NCI-H2107 treated with DMSO at 0.1 percent for 48 hours (cell line): ENCODE measurements around the gene LMX1A.

ENCODE experiments used
- DNase-seq: peaks from one replicate; lab custom pipeline; 2025; ENCODE audit not compliant: unreplicated experiment; lab: John Stamatoyannopoulos, UW

Gene LMX1A

GRCh38 chr1:165355977-165356811 is at the start of gene LMX1A:
TSS of gene LMX1A (minus strand) at chr1:165356715. CDS start at chr1:165355559, 1,156 bp downstream.
- DNase-seq: no peak

GRCh38 chr1:165403835-165404482 is 47.4 kb upstream of the LMX1A start:
- peak; percentile 16 for DNase-seq

- DNase-seq: no peak
These were observed 46.1 kb upstream of the LMX1A start for GRCh38 chr1:165402517-165403111.

GRCh38 chr1:165397944-165398343 is 41.4 kb upstream of the LMX1A start:
- DNase-seq: no peak

- no peak for DNase-seq
These were observed 39.4 kb upstream of the LMX1A start for GRCh38 chr1:165395901-165396300.

DNA sequence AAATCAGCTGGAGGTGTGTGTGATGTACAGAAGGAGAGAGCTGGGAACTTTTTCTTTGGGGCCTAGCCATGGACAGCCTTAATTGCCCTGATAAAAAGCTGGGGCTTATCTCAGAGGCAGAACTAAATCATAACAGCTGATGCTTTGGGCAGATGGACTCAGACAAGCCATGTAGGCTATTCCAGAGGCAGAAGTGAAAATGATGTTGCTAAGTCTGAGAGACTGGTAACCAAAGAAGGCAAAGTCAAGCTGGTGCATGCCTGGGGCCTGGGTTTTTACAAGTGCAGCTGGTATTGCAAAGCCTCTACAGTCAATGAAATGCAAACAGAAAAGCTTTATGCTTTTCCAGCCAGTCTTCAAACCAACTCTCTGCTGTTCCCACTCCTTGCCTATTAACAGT is 39.0 kb upstream of the LMX1A start:
- peak; percentile 25 for DNase-seq

GRCh38 chr1:165392634-165393571 is 36.4 kb upstream of the LMX1A start:
- peak; percentile 88 for DNase-seq

DNA sequence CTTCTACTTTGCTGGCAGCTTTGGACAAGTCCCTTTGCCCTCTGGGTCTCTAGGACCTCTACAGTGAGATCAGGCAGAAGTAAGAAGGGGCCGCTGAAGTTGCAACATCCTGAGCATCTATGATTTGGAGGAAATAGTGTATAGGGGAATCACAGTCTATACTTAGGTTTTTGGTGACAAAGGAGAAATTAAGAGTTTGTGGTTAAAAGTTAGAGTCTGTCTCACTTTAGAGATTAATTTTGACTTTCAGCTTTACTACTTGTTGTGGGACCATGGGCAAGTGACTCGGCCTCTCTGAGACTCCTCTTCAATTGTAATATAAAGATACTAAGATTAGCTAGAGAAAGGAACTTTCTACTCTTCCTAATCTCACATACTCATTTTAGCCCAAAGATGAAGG is 33.1 kb upstream of the LMX1A start:
- DNase-seq: no peak

DNA sequence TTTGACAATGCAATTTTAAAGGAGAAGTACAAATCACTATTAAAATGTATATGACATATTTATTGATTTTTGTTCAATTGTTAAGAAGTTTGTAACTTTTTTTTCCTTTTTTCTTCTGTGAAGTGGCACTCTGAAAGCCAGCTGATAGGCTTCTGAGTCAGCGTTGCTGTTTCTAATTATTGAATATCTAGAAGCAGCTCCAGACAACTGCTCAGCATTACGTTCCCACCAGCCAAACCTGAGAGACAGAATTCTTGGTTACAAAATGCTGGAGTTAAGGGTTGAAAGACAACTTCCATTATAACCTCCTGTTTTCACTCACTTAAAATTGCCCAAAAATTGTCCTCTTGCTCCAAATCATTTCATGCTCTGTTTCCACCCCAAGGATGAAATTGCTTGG is 31.4 kb upstream of the LMX1A start:
- DNase-seq: no peak

DNA sequence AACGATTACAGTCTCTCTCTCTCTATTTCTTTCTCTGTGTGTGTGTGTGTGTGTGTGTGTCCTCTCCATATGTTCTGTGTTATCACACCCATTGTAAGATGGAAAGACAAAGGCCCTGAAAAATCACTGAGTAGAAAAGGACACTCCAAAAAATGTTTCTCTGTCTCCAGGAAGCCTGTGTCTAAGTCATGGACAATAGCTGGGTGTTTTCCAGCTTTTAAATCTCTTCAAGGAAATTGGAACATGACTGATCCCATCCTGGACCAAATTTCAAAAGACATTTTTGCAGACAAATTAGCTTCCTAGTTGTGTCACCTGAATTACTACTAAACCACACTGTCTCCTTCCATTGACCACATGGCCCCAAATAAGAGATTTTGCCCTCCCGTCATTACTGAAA is 31.0 kb upstream of the LMX1A start:
- no peak for DNase-seq

GRCh38 chr1:165383599-165384405 is 27.3 kb upstream of the LMX1A start:
- DNase-seq: no peak

DNA sequence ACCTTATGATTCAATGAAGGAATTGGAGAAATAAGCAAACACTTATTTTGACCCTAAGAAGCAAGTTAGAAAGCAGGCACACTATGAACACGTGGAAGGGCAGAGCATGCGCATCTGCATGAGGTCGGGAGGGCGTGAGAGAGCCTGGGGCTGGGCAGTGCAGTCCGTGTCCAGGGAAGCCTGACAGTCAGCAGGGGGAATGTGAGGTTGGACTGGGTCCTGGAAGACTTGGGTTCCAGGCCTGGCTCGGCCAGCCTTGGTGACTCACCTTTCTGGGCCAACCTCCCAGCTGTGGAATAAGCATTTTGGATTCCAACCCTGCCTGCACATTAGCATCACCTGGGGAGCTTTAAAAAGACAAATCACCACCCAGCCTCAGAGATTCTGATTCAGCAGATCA is 26.6 kb upstream of the LMX1A start:
- no peak for DNase-seq

DNA sequence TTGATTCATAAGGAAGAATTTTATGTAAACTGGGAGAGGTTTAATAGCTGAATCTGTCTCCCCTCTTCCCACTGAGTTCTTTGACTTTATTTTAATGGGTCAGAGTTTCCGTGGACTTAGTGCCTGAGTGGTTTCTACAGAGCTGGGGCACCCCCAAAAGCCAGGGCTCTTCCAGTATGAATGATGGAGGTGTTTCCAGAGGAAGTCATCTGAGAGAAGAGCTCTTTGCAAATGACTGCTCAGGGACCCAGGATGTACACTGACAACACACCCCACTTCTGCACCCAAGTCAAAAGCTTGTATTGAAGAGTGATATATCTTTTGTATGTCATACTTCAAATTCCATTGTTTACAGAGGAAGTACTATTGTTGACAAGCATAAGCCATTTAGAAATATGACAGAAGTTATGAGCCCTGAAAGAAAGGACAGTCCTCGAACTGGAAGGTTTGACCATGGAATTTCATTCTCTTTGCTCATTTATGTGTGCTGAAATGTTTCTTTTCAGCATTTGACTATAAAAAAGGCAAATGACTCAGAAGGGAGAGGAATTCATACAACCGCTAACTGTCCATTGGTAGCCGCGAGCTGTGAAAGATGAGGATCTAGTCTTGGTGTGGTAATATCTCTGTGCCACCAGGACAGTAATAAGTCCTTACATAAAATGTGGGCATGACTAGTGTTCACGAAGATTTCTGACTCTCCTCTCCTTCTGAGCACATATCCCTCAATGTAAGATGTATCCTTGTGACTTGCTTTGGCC is 25.4 kb upstream of the LMX1A start:
- no peak for DNase-seq

- DNase-seq: no peak
These were observed 20.3 kb upstream of the LMX1A start for GRCh38 chr1:165376811-165377311.

DNA sequence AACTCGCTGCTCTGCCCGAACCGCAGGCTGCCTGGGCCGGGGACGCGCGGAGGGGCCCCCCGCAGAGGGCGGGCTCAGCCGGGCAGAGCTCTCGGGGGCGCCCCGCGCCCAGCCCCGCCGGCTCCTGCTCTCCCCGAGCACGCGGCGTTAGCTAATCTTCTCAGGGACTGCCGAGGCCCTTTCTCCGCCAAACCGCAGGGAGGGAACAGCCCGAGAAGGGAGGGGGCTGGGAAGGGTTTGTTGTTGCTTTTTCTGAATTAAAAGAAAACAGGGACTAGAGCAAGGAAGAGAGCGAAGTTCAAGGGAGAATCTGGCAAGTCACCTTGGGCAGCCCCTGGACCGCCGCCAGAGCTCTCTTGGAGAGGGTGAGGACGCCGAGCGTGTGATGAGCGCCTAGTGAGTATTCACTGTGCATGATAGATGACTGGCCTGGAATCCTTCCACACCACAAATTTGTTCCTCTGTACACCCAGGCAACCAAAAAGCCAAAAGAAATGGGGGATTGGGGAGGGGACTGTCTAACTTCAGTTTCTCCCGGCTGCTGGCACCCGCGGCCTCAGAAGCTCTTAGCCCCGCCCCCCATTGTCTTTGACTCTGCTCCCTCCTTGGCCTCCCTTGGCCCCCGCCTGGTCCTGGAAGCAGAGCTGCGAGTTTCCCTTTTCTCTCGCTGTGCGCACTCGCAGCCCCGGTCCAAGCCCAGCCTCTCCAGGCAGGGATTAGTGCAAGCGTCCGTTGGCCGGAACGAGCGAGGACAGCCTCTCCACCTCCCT is 19.7 kb upstream of the LMX1A start:
- DNase-seq: peak; percentile 28

DNA sequence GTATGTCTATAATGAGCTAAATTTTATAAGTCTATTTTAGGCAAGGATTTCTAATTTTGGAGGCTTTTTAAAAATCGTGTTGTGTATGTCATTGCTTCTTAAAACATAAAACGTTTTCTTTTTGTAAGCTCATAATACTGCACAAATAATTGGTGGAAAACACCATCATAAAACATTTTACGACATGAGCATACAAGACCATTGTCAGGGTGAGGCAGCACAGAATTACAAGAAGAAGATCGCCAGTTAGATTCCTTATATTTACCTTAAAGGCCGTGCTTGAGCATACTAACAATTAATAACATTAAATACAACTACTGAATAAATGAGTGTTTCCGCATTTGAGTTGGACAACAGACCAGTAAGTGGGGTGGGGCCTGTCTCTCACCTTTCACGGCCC is 19.1 kb upstream of the LMX1A start:
- DNase-seq: no peak

- no peak for DNase-seq
These were observed 15.2 kb upstream of the LMX1A start for GRCh38 chr1:165371588-165372225.

DNA sequence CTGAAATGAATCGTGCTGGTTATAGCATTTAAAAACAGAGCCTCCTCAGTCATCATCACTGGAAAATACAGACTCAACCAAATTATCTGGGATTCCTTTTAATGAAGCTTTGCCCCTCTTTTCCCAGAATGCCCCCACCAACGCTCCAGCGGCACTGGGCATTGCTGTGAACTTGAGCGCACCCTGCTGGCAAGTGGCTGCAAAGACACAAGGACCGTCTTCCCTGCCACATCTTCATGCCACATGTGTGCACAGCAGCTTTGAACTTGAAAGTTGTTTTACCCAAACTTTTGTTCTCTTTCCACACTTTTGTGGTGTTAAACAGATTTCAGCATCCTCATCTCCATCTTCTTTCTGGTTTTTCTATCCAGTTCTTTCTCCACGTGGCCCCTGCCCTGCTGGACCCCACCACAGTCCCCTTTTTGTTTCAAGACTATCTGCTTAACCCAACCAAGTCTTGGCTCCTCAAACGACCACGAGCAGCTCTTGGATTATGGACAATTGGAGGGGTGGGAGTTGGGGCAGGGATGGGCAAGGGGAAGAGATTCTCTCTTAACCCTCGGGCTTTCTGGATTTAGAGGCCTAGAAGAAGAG is 12.8 kb upstream of the LMX1A start:
- DNase-seq: no peak
